GM12878 (cell line): ENCODE measurements around the gene ANKRD11. TPM values are rescaled to one million over a fixed set of nuclear protein-coding genes. Genes with fewer than 3 reads are reported as not detected.

ENCODE experiments used
- ATAC-seq: fragments of 200-7000 bp; cut with Tn5 transposase; 3 replicates; pipeline ENCODE4 v1.9.1; 2020; ENCODE audit warnings: mild to moderate bottlenecking, moderate library complexity
- BruUV-seq: library from RNA; stranded (reverse); fragments of 400-500 nt; replicated peaks from 2 replicates; lab custom pipeline; 2021; lab: Mats Ljungman, UMichigan
- CTCF ChIA-PET: fragments of 300-600 bp; sonication (Branson Sonifier 250); formaldehyde crosslinking; extraction: SDS; loops from one replicate; lab custom pipeline; 2021; ENCODE audit warnings: inconsistent platforms; lab: Yijun Ruan, JAX
- POLR2A ChIA-PET: fragments of 350-600 bp; formaldehyde crosslinking; extraction: SDS; loops from one replicate; lab custom pipeline; 2021; ENCODE audit warnings: inconsistent platforms; lab: Charles Lee
- RAD21 ChIA-PET: fragments of 300-600 bp; sonication (Branson Sonifier 250); formaldehyde crosslinking; loops from one replicate; lab custom pipeline; 2023; ENCODE audit warnings: antibody characterized with exemption; ENCODE audit not compliant: unreplicated experiment; lab: Charles Lee
- SMC1A ChIA-PET: fragments of 300-600 bp; sonication (Branson Sonifier 250); formaldehyde crosslinking; loops from one replicate; lab custom pipeline; 2023; ENCODE audit not compliant: unreplicated experiment, uncharacterized antibody; lab: Charles Lee
- DNase-seq: peaks from one replicate; pipeline ENCODE4 v3.0.0-alpha.2; 2011; ENCODE audit warnings: low read depth, low spot score
- FAIRE-seq: peaks from 3 replicates; lab custom pipeline; 2011; peaks lifted over from hg19 to GRCh38; lab: Jason Lieb, UNC
- H2AFZ ChIP-seq: 2 replicates; pipeline ENCODE4 v1.6.0; 2011; ENCODE audit warnings: low read depth, low read length, control low read depth; ENCODE audit not compliant: control insufficient read depth
- H3K27ac ChIP-seq: 2 replicates; pipeline ENCODE4 v1.5.1; 2011; ENCODE audit warnings: control low read depth; ENCODE audit not compliant: control insufficient read depth, insufficient read depth
- H3K27me3 ChIP-seq, 2 experiments: replicated peaks in 1 of 2; 2 replicates each; pipeline versions ENCODE4 v1.6.0 to v1.6.1; 2011; ENCODE audit warnings: low read length in 1 of 2; ENCODE audit not compliant: control insufficient read depth in 2 of 2, insufficient read depth in 2 of 2
- H3K36me3 ChIP-seq, 2 experiments: 2 replicates each; pipeline ENCODE4 v1.5.1; 2011; ENCODE audit warnings: low read length in 1 of 2; ENCODE audit not compliant: control insufficient read depth in 2 of 2, insufficient read depth in 2 of 2
- H3K4me1 ChIP-seq: 2 replicates; pipeline ENCODE4 v1.6.1; 2011; ENCODE audit warnings: mild to moderate bottlenecking, low read length, moderate library complexity, mixed read lengths; ENCODE audit not compliant: control insufficient read depth, insufficient read depth
- H3K4me2 ChIP-seq: 2 replicates; pipeline ENCODE4 v1.6.0; 2011; ENCODE audit warnings: control low read depth; ENCODE audit not compliant: control insufficient read depth, insufficient read depth
- H3K4me3 ChIP-seq: fragments of 200-600 bp; sonication (generic); 2 replicates; pipeline ENCODE4 v1.5.1; 2016
- H3K79me2 ChIP-seq: 2 replicates; pipeline ENCODE4 v1.6.0; 2011; ENCODE audit warnings: low read length; ENCODE audit not compliant: control insufficient read depth, insufficient read depth
- H3K9ac ChIP-seq: 2 replicates; pipeline ENCODE4 v1.8.0; 2011; ENCODE audit warnings: low read length, control low read depth, mixed read lengths; ENCODE audit not compliant: control insufficient read depth, insufficient read depth
- H3K9me3 ChIP-seq: replicated peaks from 3 replicates; pipeline ENCODE4 v1.5.1; 2011; ENCODE audit warnings: mild to moderate bottlenecking, low read length; ENCODE audit not compliant: control insufficient read depth, insufficient read depth
- H4K20me1 ChIP-seq: 2 replicates; pipeline ENCODE4 v1.6.0; 2011; ENCODE audit not compliant: control insufficient read depth, insufficient read depth
- CHD1 ChIP-seq: IDR thresholded peaks from 2 replicates; pipeline ENCODE4 v1.6.1; 2012; ENCODE audit warnings: low read depth, low read length, improper control_type of control experiment
- FOXK2 ChIP-seq: fragments of 450-650 bp; IDR thresholded peaks from 2 replicates; pipeline ENCODE4 v1.6.1; 2017; ENCODE audit warnings: mild to moderate bottlenecking, moderate library complexity
- NFIC ChIP-seq: IDR thresholded peaks from 2 replicates; pipeline ENCODE4 v1.6.1; 2012; ENCODE audit warnings: low read depth, mild to moderate bottlenecking, inconsistent platforms, low read length, moderate library complexity
- POLR2AphosphoS2 ChIP-seq: IDR thresholded peaks from 2 replicates; pipeline ENCODE4 v1.6.1; 2011; ENCODE audit warnings: low read depth, mild to moderate bottlenecking, low read length, improper control_type of control experiment, moderate library complexity
- SMAD5 ChIP-seq: IDR thresholded peaks from 2 replicates; pipeline ENCODE4 v1.6.1; 2016; ENCODE audit warnings: antibody characterized with exemption, low read depth
- TCF7 ChIP-seq: IDR thresholded peaks from 2 replicates; pipeline ENCODE4 v1.6.1; 2014; ENCODE audit warnings: antibody characterized with exemption, borderline replicate concordance
- ZSCAN29 ChIP-seq: fragments of 450-650 bp; IDR thresholded peaks from 2 replicates; pipeline ENCODE4 v1.6.1; 2017; ENCODE audit warnings: mild to moderate bottlenecking, moderate library complexity
- WGBS: methylation state at CpG from one replicate; pipeline ENCODE4 v1.1.6; 2016; ENCODE audit warnings: low lambda C conversion rate; ENCODE audit not compliant: insufficient replicate concordance, insufficient coverage; ENCODE audit errors: missing lambda C conversion rate; 5-methylcytosine and 5-hydroxymethylcytosine counted together
- in situ Hi-C: fragments of 300-500 bp; cut with MboI; formaldehyde crosslinking; loops from 9 replicates; pipeline ENCODE4 v1.14.3; 2018; ENCODE audit warnings: mixed read lengths
- intact Hi-C: fragments of 100-400 bp; cut with micrococcal nuclease; formaldehyde crosslinking; loops from one replicate; pipeline ENCODE4 v1.14.2; 2022; ENCODE audit not compliant: unreplicated experiment
- polyA plus RNA-seq, 11 experiments: library from polyadenylated mRNA; depleted of rRNA in 4 of 11; unstranded in 6 of 11; stranded (reverse) in 5 of 11; fragments of >200 nt; fragmentation: Nextera tagmentation in 4 of 11; fragmentation: Illumina TruSeq in 1 of 11; extraction: Ambion mirVana in 4 of 11; extraction: Trizol in 1 of 11; gene quantifications; 1 replicate in 1 of 11; 2 replicates in 10 of 11; pipeline versions ENCODE4 v1.2.1 to v1.2.3, GENCODE V29; 2011 to 2016; ENCODE audit warnings: inconsistent platforms in 2 of 11, missing spikeins in 2 of 11, low read depth in 1 of 11
- total RNA-seq, 4 experiments: library from RNA; depleted of rRNA in 3 of 4; stranded (reverse); fragments of >200 nt in 3 of 4; fragmentation: Illumina TruSeq in 1 of 4; extraction: Trizol in 1 of 4; gene quantifications; 2 replicates each; pipeline versions ENCODE4 v1.2.1 to v1.2.3, GENCODE V29; 2013 to 2021
- TF ChIP-seq, protein P1 (sequence below): IDR thresholded peaks from 2 replicates; pipeline ENCODE4 v1.6.1; 2012; ENCODE audit warnings: mild to moderate bottlenecking, low read depth, low read length

ANKRD11 gene
- total and polyA plus RNA-seq, 10 of the 15 experiments (the other 5 are each of a cell fraction or from before 2014, with no cell fraction given): 5.1 to 103 (median 27.4) TPM

DNA sequence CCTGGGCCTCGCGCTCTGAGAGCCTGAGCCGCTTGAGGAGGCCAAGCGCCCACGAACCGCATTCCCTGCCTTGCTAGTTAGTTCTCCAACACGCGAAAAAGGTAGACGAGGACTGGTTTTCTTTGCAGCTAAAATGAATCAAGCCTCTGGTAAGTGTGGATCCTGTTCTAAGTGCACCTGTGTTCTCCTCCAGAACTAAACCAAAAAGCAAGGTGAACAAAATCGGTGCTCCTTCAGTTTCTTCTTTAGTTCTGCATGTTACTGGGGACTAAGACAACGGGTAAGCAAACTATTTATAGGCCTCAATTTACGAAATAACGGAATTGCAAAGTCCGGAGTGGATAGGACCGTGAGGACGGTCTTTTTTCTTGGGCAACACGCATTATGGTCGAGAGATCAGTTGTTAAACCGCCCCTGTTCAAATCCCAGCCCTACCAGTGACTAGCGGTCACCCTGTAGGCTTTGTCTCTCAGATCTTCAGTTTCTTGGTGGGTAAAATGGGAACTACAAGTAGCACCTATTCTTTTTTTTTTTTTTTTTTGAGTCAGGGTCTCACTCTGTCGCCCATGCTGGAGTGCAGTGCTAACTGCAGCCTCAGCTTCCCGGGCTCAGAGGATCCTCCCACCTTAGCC lies 993 bp upstream of the ANKRD11 start (continued):
- TF ChIP-seq, protein P1, sequence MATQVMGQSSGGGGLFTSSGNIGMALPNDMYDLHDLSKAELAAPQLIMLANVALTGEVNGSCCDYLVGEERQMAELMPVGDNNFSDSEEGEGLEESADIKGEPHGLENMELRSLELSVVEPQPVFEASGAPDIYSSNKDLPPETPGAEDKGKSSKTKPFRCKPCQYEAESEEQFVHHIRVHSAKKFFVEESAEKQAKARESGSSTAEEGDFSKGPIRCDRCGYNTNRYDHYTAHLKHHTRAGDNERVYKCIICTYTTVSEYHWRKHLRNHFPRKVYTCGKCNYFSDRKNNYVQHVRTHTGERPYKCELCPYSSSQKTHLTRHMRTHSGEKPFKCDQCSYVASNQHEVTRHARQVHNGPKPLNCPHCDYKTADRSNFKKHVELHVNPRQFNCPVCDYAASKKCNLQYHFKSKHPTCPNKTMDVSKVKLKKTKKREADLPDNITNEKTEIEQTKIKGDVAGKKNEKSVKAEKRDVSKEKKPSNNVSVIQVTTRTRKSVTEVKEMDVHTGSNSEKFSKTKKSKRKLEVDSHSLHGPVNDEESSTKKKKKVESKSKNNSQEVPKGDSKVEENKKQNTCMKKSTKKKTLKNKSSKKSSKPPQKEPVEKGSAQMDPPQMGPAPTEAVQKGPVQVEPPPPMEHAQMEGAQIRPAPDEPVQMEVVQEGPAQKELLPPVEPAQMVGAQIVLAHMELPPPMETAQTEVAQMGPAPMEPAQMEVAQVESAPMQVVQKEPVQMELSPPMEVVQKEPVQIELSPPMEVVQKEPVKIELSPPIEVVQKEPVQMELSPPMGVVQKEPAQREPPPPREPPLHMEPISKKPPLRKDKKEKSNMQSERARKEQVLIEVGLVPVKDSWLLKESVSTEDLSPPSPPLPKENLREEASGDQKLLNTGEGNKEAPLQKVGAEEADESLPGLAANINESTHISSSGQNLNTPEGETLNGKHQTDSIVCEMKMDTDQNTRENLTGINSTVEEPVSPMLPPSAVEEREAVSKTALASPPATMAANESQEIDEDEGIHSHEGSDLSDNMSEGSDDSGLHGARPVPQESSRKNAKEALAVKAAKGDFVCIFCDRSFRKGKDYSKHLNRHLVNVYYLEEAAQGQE: no peak
- no peak for TF ChIP-seq POLR2AphosphoS2
- TF ChIP-seq TCF7: no peak

DNA sequence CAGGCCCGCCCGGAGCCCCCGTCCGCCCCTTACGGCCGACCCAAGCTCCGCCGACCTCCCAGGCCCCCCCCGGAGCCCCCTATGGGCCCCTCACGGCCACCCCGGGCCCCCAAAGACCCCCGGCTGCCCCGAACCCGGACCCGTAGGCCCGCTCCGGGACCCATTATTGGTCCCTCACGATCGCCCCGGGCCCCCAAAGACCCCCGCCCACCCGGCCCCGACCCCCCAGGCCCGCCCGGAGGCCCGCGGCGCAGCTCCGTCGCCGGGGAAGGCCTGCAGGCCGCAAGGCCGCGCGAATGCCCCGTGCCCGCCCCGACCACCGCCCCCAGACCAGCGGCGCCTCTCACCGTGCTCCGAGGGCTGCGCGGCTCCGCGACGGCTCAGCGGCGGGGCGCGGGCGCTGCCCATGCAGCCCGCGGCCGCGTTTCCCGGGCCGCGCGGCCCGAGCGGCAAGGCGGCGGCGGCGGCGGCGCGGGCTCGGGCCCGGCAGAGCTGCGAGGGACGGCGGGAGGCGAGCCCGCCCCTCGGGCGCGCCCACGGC lies 393 bp downstream of the ANKRD11 start:
- H3K4me1 ChIP-seq: peaks cover 34% of the 10 kb centered on the region
- ATAC-seq (no peak), FAIRE-seq (no peak), DNase-seq (no peak)
- peaks cover 68% of the 10 kb centered on the region for H3K79me2 ChIP-seq
- no peak overlapping the region for H2AFZ ChIP-seq
- no peaks in the 10 kb centered on the region for H3K36me3 ChIP-seq
- POLR2A ChIA-PET: interaction anchor here (0.6 to 1.0 kb wide), 2 partner anchors 8 to 17 kb away, joined by 3 to 5 read pairs; no protein-coding TSS in a partner anchor
- SMC1A ChIA-PET: interaction anchor here (1.1 kb wide), 1 partner anchor 248 kb away, joined by 3 read pairs; no protein-coding TSS in a partner anchor
- no TSS peak for BruUV-seq
- CTCF ChIA-PET: no interaction called here
- H3K27ac ChIP-seq: peak overlapping the region; percentile 46; the same call in 1 of the 2 replicates
- TF ChIP-seq ZSCAN29: 0 out of 2 replicates have a peak, but pooled peaks have one; percentile 11
- no peak for TF ChIP-seq SMAD5
- TF ChIP-seq NFIC: no peak
- no peak for TF ChIP-seq FOXK2
- 0 out of 2 replicates have a peak, but pooled peaks have one; percentile 47 for TF ChIP-seq CHD1
- no peaks in the 10 kb centered on the region for H3K27me3 ChIP-seq
- WGBS: 2% methylated on average over 41 of the region's 81 CpGs
- in situ Hi-C loops: no loop called here
- RAD21 ChIA-PET: no interaction called here
- peak overlapping the region; percentile 48; the same call in 1 of the 2 replicates for H3K9ac ChIP-seq
- no peaks in the 10 kb centered on the region for H3K9me3 ChIP-seq
- H3K4me3 ChIP-seq: peak overlapping the region; percentile 86; the same call in 1 of the 2 replicates
- no peak overlapping the region for H3K4me2 ChIP-seq
- intact Hi-C loops: loop anchor here (2.0 to 5.0 kb wide), 5 partner anchors 15 to 248 kb away; partner anchors contain the start of gene RPL13
- peaks cover 4% of the 10 kb centered on the region; the same call in 1 of the 2 replicates for H4K20me1 ChIP-seq
